Epithelial cell of esophagus (primary cell): Measurements from ENCODE around the gene SEL1L3.
A peak's percentile ranks its signal among the peaks of the same experiment; 100 is the strongest.

Source experiments
- DNase-seq: peaks from one replicate; pipeline ENCODE4 v3.0.0; 2010; ENCODE audit warnings: low read depth
- H3K4me3 ChIP-seq: 2 replicates; pipeline ENCODE4 v1.5.1; 2011; ENCODE audit warnings: mild to moderate bottlenecking, low read length, control low read depth
- TF ChIP-seq, protein P1 (sequence below): IDR thresholded peaks from 2 replicates; pipeline ENCODE4 v1.5.1; 2011; ENCODE audit warnings: low read depth, mild to moderate bottlenecking, low read length, control low read depth, inconsistent platforms; ENCODE audit not compliant: insufficient read depth; ENCODE audit errors: missing control alignments

Gene SEL1L3

DNA sequence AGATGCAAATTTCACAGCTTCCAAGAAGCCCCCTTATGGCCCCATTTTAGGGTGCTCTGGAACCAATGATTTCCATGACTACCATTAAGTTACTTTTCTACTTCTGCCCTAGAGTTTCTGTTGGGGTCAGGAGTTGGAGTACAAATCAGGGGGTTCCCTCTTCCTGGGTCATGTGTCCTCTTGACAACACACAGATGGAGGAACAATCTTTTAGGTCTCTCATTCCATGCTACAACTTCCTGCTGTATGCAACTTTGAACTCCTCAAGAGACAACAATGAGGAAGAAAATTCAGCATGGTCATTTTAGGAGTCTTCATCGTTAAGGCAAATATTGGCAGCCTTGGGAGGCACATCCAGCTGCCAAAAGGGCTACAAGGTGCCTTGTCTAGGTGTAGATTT lies 79.7 kb downstream of the SEL1L3 start:
- no peak overlapping the region for H3K4me3 ChIP-seq
- TF ChIP-seq, protein P1, sequence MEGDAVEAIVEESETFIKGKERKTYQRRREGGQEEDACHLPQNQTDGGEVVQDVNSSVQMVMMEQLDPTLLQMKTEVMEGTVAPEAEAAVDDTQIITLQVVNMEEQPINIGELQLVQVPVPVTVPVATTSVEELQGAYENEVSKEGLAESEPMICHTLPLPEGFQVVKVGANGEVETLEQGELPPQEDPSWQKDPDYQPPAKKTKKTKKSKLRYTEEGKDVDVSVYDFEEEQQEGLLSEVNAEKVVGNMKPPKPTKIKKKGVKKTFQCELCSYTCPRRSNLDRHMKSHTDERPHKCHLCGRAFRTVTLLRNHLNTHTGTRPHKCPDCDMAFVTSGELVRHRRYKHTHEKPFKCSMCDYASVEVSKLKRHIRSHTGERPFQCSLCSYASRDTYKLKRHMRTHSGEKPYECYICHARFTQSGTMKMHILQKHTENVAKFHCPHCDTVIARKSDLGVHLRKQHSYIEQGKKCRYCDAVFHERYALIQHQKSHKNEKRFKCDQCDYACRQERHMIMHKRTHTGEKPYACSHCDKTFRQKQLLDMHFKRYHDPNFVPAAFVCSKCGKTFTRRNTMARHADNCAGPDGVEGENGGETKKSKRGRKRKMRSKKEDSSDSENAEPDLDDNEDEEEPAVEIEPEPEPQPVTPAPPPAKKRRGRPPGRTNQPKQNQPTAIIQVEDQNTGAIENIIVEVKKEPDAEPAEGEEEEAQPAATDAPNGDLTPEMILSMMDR, result no peak
- DNase-seq, result no peak

DNA sequence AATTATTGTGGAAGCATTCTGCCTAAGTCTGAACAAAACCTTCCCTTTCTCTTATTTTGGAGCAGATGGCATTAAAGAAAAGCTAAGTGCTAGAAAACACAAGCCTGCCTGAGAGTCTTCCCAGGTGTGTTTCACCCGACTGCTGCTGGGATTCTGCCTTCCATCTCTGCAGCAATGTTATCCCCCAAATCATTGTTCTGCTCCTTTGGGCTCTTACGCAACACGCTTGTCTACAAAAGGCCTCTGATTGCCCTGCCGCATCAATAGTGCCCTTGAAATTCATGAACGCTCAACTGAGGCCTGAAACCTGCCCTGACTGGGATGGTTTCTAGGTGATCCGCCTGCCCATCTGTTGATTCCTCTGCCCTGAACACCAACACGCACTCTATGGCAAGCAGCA lies 80.3 kb downstream of the SEL1L3 start:
- no peak for DNase-seq
- TF ChIP-seq, protein P1, result no peak
- H3K4me3 ChIP-seq, result no peak overlapping the region

DNA sequence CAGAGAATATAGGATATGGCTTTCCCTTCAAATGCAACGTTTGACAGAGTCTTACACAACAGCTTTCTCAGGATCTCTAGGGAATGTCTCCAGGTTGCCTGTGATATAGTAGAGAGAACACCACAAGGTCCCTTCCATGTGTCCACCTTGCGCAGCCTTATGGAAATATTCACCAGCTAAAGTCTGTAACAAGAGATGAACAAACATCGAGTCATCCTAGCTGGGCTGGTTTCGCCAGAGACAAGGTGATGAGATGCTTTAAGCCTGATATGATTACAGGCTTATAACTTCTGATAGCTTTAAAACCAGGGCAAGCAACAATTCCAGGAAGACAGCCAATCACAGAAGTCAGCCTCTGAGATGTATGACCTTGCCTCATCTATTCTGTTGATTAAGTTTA lies 83.8 kb downstream of the SEL1L3 start:
- DNase-seq, result peak; percentile 89
- H3K4me3 ChIP-seq, result no peak overlapping the region
- TF ChIP-seq, protein P1, result no peak

DNA sequence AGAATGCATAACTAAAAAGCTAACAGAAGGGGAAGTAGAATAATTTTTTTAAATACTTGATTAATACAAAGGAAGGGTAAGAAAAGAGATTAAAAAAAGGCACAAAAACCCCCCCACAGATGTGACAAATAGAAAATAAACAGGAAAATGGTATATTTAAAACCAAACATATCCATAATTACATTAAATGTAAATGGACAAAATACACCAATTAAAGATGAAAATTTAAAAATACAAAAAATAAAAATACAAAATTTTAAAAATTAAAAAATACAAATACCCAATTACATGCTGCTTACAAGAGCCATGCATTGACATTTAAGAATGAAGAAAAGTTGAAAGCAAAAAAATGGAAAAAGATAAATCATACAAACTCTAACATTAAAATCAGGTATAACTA lies 86.0 kb downstream of the SEL1L3 start:
- TF ChIP-seq, protein P1, result no peak
- H3K4me3 ChIP-seq, result no peak overlapping the region
- no peak for DNase-seq

DNA sequence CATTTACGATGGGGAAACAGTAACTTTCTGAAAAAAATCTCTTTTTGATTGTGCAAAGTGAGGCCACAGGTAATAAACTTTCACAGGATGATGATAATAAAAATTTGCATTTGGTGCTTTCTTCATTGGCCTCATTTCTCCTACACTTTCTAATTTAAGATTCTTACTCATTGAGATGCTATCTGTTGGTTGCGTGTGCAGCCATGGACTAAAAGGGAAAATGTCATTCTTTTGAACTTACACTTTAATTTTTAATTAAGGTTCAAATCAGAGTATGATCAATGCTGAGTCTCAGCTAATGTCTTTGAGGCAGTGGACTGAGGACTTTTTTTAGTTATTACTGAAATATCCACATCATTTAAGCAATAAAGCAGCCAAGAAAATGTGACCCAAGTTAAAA lies 87.6 kb downstream of the SEL1L3 start:
- TF ChIP-seq, protein P1, result no peak
- no peak overlapping the region for H3K4me3 ChIP-seq
- DNase-seq, result no peak

DNA sequence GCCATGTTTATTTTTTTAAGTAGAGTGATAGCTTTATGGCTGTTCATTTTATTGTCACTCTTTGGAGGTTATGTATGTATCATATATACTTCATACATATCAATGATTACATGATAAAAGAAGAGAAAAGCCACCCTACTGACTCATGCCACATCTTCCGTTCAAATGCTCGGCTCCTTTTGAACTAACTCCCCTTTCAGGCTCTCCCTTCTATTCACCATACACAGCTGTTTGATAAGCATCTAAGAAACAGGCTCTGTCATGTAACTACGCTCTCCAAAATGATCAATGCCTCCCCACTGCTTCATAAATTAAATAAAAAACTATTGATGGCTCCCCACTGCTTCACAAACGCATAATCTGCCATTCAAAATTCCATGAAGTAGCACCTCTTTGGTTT lies 89.4 kb downstream of the SEL1L3 start:
- TF ChIP-seq, protein P1, result no peak
- H3K4me3 ChIP-seq, result no peak overlapping the region
- no peak for DNase-seq

DNA sequence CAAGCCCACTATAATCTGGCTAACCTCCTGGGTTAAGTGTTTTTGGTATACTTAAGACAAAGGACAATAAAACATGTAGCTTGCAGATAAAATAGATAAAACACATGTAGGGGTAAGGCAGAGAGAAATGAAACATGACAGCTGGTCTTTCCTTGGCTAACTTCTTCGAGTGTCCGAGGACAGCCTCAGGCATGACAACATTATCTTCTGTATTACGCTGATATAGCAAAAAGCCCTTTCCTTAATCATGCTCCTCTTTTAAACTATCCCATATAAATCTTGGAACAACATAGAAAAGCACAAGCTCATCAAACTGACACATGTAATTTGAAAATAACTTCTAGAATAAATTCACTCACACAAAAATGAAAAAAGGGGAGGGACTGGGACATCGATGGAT lies 91.1 kb downstream of the SEL1L3 start:
- TF ChIP-seq, protein P1, result no peak
- no peak for DNase-seq
- no peak overlapping the region for H3K4me3 ChIP-seq
